ENCODE measurements around the gene EDC3.

EDC3 gene

DNA sequence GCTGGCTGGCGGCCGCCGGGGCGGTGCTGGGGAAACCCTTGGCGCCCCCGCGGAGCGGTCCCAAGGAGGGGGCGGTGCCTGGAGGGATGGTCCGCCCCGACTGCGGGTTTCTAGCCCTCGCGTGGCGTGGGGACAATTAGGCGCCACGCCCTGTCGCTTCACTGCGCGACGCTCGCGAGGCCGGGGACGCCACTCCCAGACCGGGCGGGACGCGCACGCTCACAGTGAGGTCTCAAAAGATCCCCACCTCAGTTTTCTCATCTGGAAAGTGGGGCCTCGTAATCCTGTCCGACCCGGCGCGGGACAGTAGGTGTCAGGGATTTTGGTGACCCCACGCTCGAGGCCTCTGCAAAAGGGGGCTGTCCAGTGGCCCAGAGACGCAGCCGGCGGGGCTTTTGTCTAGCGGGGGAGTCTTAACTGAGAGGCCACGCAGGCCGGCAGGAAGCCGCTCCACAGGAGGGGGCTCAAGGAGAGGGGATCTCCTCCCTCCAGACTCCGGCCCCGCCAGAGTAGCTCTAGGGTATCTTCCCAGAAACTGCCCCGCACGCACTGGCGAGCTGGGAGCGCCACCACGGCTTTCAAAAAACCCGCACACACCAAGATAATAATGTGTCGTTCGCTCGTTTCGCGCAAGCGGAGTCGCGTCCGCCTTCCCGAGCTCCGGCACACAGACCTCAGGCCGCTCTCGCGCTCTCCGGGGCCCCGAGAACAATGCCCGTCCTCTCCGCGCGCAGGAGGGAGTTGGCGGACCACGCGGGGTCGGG, 80.9 kb downstream of the EDC3 start:
- TF ChIP-seq, protein P1, sequence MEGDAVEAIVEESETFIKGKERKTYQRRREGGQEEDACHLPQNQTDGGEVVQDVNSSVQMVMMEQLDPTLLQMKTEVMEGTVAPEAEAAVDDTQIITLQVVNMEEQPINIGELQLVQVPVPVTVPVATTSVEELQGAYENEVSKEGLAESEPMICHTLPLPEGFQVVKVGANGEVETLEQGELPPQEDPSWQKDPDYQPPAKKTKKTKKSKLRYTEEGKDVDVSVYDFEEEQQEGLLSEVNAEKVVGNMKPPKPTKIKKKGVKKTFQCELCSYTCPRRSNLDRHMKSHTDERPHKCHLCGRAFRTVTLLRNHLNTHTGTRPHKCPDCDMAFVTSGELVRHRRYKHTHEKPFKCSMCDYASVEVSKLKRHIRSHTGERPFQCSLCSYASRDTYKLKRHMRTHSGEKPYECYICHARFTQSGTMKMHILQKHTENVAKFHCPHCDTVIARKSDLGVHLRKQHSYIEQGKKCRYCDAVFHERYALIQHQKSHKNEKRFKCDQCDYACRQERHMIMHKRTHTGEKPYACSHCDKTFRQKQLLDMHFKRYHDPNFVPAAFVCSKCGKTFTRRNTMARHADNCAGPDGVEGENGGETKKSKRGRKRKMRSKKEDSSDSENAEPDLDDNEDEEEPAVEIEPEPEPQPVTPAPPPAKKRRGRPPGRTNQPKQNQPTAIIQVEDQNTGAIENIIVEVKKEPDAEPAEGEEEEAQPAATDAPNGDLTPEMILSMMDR (IDR thresholded peaks at IDR 0.05): no peak
- DNase-seq: peak; percentile 84 to 95
- peaks cover 0 to 34% (median 29%) of the 10 kb centered on the region in 4 donors for H3K4me1 ChIP-seq
- H3K9me3 ChIP-seq: no peaks in the 10 kb centered on the region
- peak overlapping the region; percentile 97 to 98 for H3K4me3 ChIP-seq
- intact Hi-C loops (cut with DNase I; ENCODE audit: low total_unique reads): loop anchor here (2.0 kb wide), 1 partner anchor 74 kb away; the partner anchor contains the start of gene ARID3B
- peaks cover 7 to 13% (median 11%) of the 10 kb centered on the region in 3 donors for H3K36me3 ChIP-seq
- H3K27me3 ChIP-seq: no peaks in the 10 kb centered on the region
- H3K27ac ChIP-seq: peak overlapping the region; percentile 99

DNA sequence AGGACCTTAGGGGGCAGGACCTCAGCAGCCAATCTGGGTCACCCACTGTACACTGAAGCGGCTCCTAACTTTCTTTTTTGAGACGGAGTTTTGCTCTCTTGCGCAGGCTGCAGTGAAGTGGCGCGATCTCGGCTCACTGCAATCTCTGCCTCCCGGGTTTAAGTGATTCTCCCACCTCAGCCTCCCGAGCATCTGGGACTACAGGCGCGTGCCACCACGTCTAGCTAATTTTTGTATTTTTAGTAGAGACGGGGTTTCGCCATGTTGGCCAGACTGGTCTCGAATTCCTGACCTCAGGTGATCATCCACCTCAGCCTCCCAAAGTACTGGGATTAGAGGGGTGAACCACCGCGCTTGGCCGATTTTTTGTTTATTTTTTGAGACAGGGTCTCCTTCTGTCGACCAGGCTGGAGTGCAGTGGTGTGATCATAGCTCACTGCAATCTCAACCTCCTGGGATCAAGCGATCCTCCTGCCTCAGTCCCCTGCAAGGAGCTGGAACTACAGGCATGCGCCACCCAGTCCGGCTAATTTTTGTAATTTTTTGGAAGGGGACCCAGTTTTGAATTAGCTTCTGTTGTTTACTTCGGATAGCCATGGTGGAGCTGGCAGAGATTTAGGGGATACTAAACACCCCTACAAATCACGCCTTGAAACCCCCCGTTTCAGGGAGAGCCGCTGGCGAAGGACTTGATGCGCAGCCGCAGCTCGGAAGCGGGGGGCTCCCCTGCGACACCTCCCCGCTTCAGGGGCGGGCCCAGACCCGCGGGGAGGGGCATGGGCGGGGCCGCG, 81.7 kb downstream of the EDC3 start:
- Histone ChIP-seq H3K4me1 (peaks cover 0 to 31% (median 26%) of the 10 kb centered on the region in 4 donors), H3K9me3 (no peaks in the 10 kb centered on the region), H3K27ac (peak overlapping the region; percentile 99), H3K36me3 (peaks cover 0 to 5% (median 3%) of the 10 kb centered on the region in 3 donors), H3K27me3 (no peaks in the 10 kb centered on the region), H3K4me3 (peak overlapping the region; percentile 97 to 98)
- intact Hi-C loops (cut with DNase I; ENCODE audit: low total_unique reads): loop anchor here (2.0 kb wide), 1 partner anchor 73 kb away; the partner anchor contains the start of gene ARID3B
- TF ChIP-seq, protein P1 (IDR thresholded peaks at IDR 0.05): no peak
- DNase-seq: no peak

DNA sequence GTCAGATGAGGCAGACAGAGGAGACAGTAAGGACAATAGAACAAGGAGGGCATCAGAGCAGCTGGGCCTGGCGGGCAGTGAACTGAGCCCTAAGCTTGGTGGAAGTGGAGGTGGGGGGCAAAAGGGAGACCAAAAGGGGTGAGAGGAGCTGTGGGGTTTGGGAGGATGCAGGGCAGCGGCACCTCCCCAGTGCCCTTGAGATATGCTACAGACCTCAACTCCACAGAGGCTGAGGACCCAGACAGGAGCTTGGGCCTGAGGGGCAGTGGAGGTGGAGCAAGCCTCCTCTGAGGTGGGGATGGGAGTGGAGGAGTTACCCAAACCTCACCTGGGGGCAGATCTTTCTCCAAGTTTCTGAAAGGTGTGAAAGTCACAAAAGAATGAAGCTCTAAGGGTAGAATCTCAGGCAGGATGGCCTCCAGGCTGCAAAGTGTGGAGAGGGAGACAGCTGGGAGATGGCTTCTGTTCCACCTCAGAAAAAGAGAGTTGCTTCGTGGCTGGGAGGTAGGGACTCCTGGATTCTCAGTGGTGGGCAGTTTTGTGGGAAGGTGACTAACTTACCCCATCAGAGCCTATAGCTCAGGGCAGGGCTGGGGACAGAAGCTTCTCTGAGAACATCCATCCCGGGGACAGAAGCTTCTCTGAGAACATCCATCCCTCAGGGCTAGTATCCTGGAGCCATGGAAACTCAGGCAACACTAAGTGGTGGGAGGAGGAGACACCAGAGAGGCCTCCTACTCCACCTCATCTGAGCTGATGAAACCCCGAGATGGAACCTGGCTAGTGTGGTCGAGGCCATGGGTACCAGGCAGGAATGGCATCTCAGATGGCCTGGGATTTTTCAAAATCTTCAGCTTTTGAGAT, 82.5 kb downstream of the EDC3 start:
- no peak for DNase-seq
- no peaks in the 10 kb centered on the region for H3K36me3 ChIP-seq
- no peak overlapping the region for H3K4me3 ChIP-seq
- no peaks in the 10 kb centered on the region for H3K9me3 ChIP-seq
- no peaks in the 10 kb centered on the region for H3K27me3 ChIP-seq
- peak overlapping the region; percentile 99 for H3K27ac ChIP-seq
- intact Hi-C loops (cut with DNase I; ENCODE audit: low total_unique reads): no loop called here
- TF ChIP-seq, protein P1 (IDR thresholded peaks at IDR 0.05): no peak
- peaks cover 0 to 23% (median 19%) of the 10 kb centered on the region in 4 donors for H3K4me1 ChIP-seq

DNA sequence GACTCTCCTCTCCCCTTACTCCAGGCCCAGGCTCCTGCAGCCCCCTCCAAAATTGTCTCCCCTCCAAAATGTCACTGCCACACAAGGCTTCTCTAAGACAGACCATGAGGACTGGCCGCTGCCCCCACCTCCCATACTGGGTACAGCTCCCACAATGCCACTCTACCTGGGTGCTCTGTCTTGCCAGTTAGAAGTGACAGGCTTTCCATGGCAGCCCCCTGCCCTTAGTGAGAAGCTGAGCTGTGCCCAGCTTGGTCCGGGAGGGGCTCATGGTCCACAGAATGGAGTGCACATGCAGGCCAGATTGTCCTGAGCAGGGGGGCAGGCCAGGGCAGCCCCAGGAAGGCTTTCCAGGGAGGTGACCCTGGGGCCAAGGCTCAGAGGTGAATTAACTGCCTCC, 83.1 kb downstream of the EDC3 start:
- Histone ChIP-seq H3K36me3 (no peaks in the 10 kb centered on the region), H3K4me3 (no peak overlapping the region), H3K27ac (no peak overlapping the region), H3K27me3 (no peaks in the 10 kb centered on the region), H3K9me3 (no peaks in the 10 kb centered on the region), H3K4me1 (peaks cover 0 to 16% (median 13%) of the 10 kb centered on the region in 4 donors)
- TF ChIP-seq, protein P1 (IDR thresholded peaks at IDR 0.05): no peak
- intact Hi-C loops (cut with DNase I; ENCODE audit: low total_unique reads): no loop called here
- no peak for DNase-seq

DNA sequence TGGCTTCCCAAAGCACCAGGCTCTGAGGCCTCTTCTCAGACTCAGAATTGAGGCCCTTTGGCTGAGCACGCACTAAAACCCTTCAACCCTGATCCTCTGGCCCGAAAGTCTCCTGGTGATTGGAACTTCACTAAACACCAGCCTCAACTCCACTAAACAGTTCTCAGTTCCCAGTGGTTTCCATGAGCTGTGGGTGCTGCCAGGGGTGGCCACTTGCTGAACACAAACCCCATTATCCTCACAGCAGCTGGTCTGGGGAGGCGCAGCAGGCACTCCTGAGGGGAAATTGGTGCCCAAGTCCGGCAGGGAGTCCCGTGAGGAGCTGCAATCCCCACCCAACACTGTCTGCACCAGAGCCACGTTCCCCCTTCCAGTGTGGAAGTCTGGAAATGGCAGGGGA, 84.0 kb downstream of the EDC3 start:
- Histone ChIP-seq H3K36me3 (no peaks in the 10 kb centered on the region), H3K27me3 (no peaks in the 10 kb centered on the region), H3K4me1 (peaks cover 0 to 8% (median 4%) of the 10 kb centered on the region in 4 donors), H3K4me3 (no peak overlapping the region), H3K27ac (no peak overlapping the region), H3K9me3 (no peaks in the 10 kb centered on the region)
- intact Hi-C loops (cut with DNase I; ENCODE audit: low total_unique reads): no loop called here
- TF ChIP-seq, protein P1 (IDR thresholded peaks at IDR 0.05): no peak
- no peak for DNase-seq
